GM21447 (cell line): ENCODE results near the gene DNAJC6.

ENCODE experiments used
- ATAC-seq: cut with Tn5 transposase; IDR thresholded peaks from one replicate; pipeline ENCODE4 v1.9.1; 2021; ENCODE audit not compliant: unreplicated experiment

DNAJC6 gene

DNA sequence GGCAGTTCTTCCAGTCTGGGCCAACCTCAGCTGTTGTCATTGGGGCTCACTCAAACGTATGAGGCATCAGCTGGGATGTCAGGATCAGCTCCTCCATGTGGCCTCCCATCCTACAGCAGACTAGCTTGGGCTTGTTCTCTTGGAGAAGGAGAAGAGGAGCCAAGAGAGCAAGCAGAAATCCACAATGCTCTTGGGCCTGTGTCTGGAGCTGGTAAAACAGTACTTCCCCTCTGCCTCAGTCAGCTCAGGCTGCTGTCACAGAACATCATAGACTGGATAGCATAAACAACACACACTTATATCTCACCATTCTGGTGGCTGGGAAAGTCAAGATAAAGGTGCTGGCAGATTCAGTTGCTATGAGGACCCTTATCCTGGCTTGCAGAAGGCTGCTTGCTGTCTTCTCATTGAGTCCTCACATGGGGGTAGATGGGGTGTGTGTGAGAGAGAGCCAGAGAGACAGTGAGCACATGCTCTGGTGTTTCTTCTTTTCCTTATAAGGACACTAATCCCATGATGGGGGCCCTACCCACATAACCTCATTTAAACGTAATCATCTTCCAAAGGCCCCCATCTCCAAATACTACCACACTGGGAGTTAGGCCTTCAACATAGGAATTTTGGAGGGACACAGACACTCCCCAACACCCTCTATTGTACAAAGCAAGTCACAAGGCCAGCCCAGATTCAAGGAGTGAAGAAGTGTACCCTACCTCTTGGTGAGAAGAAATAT is 16.3 kb upstream of the DNAJC6 start:
- ATAC-seq: no peak

DNA sequence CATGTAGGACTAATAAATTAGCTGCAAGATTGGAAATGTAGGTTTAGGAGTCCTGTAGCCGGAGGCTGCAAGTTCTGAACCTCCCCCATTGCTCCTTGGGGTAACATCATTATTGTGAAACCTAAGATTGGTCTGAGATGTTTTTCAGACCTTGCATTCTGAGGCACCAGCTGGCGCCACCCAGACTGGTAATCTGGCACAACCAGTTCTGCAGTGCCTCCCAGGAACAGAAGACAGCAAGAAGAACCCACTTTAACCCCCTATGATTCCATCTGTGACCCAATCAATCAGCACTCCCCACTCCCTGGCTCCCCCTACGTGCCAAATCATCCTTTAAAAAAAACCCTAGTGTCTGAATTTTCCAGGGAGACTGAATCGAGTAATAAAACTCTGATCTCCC is 11.6 kb upstream of the DNAJC6 start:
- ATAC-seq: no peak

DNA sequence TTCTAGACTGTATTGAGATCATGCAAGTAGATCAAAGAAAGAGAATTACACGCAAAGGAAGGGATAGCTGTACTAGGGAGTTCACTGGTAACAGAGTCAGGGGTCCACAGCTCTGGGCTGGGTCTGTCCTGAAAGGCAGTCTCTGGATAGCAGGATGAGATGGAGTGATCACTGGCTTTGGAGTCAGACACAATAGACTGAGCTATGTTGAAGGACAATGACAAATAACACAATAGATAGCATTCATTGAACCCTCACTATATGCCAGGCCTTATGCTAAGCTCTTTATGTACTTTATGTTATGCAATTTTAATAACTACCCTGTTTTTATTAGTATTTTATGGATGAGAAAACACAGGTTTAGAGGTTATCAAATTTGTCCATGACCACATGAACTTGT is 10.0 kb upstream of the DNAJC6 start:
- ATAC-seq: no peak

DNA sequence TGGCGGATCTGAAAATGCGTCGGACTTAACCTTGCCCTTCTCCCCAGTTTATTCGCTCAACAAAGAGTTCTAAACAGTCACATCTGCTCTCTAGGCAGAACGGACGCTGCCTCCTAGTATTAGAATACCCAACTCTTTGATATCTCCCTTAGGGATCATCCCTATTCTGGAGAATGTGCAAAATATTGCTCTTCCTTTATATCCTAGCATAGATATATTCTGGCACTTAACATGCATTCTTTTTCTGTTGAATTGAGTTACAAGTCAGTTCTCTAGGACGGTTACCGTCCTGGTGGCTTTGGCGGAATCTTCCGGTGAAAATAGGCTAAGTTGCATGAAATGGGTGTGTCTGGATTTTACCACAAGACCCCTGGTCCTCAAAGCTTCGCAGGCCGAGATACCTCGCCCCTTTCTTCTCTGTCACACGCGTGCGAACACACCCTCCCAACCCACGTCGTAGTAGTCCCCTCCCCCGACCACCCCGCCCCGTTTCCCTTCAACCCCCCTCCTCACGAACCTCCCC is 501 bp upstream of the DNAJC6 start:
- no peak for ATAC-seq

DNA sequence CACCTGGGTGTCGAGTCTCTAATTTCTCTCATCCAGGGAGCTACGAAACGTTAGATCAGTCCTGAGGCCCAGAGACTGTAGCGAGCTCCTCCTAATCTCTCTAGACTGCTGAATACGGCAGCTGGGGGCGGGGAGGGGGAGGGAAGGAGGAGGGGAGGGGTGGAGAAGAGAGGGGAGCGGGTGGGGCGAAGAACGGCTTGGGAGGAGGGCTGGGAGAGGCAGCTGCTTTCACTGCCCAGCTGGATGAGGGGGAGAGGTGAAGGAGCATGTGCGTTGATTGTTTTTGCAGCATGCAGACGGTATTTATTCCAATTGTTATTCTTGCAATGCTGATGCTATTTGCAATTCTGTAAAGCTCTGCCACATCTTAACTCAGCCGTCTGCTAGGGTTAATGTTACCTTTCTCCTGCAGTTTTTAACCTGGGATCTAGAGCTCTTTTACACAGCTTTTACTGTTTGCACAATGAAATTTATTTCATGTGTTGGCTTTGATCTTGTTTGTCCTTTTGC is 790 bp downstream of the DNAJC6 start:
- ATAC-seq: no peak

DNA sequence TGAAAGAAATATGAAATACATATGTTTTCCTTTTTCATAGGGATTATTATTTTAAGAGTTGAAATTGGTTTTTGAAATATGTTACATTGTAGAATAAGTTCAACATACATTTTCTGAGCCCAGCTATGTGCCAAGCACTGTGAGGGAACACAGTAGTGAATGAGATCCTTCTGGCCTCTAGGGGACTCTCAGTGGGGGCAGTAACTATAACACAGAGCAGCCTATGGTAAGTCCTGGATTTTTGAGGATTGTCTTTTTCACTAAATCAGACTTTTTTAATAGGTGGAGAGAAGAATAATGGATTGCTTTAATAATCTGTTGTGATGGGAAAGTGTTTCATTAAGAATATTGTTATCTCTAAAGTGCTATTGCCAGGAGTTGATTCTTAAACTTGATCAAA is 2.4 kb downstream of the DNAJC6 start:
- no peak for ATAC-seq

DNA sequence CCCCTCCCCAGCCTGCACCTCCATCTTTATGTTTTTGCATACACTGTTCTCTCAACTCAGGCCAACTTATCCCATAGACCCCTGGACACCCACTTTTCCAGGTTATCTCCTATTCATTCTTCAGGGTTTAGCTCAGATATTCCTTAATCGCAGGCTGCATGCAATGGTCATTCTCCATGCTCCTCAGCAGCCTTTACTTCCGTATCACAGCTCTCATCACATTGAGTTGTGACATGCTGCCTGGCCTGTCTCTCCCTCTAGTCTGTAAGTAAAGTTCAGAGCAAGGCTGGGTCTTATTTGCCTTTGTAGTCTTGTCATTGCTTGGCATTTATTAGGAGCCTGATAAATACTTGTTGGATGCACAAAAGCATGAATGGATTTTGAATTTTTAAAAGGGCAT is 6.9 kb downstream of the DNAJC6 start:
- no peak for ATAC-seq

DNA sequence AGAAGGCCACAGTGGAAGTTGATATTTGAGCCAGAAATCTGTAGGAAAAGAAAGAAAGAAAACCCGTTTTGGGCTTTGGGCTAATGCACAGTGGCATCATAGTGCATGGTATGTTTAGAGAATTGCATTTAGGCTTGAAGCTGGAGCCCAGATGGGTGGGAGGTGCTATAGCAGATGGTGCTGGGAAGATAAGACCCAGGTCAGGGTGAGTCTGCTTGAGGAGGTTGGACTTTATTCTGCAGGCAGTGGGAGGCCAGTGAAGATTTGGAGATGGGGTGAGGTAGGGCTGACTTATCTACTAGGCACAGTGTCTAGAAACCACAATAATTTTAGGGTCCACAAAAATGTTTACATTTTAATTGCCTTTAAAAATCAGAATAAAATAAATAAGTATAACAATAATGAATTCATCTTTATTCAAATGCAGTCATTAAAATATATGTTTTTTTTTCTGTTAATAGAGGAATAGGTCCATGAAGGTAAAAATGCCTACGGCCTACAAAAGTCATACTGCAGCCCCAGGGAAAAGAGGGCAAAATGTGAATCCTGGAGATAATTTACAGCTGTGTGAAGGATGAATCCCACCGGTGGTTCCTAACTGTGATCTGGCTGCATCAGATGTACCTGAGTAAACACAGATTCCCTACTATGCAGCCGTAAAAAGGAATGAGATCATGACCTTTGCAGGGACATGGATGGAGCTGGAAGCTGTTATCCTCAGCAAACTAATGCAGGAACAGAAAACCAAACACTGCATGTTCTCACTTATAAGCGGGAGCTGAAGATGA is 8.7 kb downstream of the DNAJC6 start:
- ATAC-seq: no peak

DNA sequence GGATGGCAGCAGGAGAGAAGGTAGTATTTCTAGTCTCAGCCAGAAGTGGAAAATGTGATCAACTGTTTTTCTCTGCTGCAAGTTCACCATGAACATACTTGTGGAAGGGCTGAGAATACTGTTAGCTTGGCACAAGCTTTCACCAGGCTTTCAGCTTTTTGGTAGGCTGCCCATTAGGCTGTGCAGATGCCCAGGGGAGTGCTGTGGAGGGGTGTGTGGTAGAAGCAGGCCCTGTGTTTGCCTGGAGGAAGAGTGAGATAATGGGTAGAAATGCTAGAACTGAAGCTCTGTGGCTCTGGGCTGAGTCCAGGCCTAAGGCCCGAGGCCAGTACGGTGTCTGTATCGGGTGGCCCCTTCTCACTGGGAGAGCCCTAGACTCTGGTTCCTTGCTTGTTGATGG is 9.8 kb downstream of the DNAJC6 start:
- no peak for ATAC-seq

DNA sequence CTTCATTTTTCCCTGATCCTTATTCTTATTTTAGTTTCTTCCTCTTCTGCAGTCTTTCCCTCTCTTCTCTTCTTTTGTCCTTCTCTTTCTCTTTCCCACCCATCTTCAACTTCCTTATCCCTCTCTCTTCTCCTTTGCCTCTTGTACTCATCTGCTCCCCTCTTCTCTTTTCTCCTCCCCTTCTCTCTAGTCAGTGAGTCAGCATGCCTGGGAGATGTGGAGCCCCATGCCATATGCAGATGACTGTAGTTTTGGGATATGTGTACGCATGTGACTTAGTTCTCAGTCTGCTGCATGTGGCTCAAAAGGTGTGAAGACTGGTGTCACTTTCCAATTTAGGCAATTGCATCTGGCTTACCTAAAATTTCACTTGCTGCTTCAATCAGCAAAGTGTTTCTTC is 10.4 kb downstream of the DNAJC6 start:
- no peak for ATAC-seq

DNA sequence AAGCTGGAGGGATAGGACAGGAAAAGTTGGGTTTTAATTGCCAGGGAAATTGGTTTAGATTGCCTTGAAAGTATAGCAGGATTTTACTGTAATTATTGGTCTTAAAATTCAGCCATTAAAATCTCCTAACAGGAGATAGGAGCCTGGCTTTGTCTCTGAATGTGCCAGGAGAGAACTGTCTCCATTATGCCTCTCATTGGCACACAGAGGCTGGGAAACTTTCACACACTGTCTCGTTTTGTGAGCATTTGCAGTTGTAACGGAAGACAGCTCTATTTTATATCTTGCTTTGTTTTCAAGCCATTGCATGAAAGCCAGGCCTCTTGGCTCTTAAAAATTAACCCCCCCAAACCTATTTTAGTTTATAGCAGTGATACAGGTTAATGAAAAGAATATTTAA is 12.5 kb downstream of the DNAJC6 start:
- ATAC-seq: no peak

DNA sequence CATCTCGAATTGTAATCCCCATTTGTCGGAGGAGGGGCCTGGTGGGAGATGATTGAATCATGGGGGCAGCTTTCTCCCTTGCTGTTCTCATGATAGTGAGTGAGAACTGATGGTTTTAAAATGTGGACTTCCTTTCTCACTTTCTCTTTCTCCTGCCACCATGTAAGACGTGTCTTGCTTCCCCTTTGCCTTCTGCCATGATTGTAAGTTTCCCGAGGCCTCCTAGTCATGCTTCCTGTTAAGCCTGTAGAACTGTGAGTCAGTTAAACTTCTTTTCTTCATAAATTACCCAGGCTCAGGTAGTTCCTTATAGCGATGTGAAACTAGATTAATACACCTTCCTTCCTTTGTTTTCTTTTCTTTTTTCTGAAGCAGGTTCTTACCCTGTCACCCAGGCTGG is 13.9 kb downstream of the DNAJC6 start:
- ATAC-seq: no peak

DNA sequence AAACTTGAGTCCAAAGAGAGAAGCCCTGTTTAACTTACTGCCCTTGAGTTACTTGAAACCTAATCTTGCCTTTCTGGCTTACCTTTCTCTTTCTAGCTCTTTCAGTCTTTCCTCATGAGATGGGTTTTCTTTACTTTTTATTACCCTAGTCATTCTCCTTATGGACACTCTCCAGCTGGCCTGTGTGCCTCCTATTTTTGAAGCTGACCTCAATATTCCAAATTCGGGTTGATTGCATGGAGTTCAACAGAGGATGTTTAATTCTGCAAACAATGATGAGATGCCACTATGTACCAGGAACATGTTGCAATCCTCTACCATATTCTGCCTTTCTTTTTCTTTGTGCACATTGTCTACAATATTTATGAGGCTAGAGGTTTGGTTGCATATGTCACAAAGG is 20.7 kb downstream of the DNAJC6 start:
- no peak for ATAC-seq

DNA sequence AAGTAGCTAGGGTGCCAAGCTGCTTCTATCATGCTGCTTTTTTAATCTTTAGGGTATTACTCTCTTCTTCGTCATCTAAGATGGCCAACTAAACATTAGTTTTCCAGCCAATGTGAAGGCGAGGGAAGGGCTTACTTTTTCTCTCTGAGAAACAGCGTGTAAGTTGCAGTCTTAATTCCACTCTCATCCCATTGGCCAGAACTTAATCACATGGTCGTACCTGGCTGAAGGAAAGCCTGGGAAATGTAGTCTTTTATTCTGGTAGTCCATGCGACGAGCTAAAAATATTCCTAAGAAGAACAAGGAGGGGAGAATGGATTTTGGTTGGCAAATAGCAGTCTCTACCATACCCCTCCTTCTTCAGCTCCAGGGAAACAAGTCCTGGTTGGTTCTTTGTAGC is 21.5 kb downstream of the DNAJC6 start:
- ATAC-seq: no peak

DNA sequence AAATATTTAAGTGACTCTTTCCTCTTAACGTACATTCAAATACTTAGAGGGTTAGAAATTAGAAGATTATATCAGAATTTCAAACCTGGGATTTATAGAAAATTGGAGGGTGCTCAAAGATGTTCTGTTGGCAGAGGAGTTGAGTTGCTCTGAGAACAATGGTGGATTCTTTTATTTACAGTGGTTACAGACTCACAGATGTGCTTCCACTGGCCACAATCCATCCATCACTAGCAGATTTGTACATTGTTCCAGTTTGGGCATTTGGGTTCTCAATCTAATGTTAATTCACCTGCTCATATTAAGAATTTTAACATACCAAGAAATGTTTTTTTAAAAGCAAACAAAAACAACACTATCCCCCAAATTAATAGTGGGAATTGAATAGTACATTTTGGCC is 23.5 kb downstream of the DNAJC6 start:
- ATAC-seq: no peak

DNA sequence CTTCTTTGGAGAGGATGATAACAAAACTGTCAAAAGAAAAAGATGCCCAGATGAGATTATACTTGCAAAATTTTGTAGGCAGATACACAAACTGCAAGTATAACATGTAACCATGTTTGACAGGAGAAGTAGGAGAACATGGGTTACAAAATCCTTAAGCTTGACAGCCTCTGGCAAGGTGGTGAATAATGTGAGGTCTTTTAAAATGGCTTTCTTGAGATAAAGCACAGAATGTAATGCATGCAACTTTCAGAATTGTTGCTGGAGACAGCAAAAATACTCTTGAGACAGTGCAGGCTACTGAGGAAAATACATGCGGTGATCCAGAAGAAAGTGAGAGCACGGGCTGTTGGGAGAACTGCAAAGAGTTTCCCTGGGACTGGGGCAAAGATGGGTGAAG is 24.7 kb downstream of the DNAJC6 start:
- ATAC-seq: no peak

DNA sequence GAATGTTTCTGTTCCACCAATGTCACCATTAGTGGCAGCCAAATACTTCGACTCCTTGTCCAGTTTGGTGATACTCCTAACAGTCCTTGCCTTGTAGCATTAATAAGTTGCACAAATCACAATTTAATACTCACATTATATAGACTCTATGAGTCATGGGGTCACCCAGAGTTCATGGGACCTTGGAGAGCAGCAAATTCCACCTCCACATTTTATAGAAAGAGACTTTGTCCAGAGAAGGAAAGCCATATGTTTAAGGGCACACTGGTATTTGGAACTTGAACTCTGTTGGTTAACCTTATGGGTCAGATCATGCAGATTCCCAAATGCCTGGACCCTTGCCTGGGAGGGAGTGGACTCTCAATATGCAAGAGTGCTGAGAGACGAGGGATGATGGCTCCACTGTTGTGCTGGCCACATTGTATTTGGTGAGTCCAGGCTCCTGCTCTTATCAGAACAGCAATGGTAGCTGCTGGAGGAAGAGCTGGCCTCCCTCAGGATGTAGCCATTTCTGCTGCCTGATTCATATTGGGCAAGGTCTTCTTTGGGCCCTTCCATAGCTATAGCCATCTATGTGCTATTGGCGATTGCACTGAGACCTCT is 30.6 kb downstream of the DNAJC6 start:
- ATAC-seq: no peak

DNA sequence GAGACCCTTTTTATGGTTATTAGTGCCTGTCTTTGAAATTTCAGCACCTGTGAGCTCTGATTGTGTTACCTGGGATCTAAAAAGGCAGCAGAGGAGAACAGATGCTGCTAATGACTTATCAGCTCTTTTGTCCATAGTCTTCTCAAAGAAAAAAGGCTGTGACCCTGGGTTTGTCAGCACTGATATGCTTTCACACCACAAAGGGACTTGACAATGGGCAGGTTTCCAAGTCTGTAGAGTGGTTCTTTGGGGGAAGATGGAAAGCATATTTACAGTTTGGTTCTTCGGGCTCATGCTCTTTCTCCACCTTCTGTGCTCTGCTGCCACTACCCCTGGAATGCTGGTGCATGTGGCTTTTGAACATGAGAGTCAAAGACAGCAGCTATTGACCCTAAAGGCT is 32.0 kb downstream of the DNAJC6 start:
- no peak for ATAC-seq

DNA sequence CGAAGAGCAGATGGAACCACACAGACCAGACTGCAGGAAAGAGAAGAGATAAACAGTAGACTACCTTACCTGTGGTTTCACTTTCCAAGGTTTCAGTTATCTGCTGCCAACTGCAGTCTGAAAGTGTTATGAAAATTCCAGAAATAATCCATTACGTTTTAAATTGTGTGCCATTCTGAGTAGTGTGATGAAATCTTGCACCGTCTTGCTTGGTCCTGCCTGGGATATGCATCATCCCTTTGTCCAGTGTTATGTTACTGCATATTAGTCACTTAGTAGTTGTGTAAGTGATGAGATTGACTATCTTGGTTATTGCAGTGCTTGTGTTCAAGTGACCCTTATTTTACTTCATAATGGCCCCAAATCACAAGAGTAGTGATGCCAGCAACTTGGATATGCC is 33.9 kb downstream of the DNAJC6 start:
- ATAC-seq: no peak

DNA sequence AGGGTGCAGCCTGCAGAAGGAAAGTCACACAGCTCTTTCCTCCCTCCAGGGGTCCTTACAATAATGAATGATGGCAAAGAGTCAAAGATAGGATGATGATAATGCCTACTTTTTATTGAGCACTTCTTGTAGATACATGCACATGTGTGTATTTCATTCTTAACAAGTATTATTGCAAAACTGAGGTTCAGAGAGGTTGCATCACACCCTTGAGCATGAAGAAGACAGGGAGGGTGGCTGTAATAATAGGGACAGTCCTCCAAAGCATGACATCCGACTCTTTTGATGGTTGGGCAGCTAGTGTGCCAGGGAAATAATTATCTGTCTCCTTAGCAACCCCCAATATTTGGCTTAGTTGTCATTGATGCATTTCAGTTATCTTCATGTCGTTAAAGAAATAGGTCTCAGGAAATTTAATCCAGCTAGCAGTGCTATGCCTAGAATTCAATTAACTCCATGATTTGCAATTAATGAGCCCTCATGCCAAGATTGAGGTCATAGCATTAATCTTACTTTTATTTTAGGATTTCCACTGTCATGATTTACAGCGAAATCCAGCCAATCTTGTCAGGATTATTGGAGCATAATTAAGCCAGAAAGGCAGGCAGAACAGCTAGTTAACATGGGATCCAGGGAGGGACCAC is 35.0 kb downstream of the DNAJC6 start:
- no peak for ATAC-seq

DNA sequence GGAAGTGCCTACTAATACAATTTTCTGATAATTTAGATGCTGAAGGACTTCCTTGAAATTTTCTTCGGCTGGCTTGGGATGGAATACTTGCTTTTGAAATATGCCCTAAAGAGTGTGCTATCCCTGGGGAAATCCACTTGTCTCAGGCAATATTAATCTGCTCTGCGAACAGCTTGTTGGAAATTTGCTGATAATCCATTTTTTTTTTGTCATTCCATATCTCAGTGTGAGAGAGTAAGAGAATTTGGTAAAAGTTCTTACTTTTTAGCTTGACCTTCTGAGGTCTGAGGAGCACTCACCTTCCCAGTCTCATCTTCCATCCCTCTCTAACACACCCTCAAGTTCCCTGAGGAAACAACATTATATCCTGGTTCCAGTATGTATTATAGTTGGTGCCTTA is 36.8 kb downstream of the DNAJC6 start:
- no peak for ATAC-seq
